Adipose tissue (tissue), 3 donors: Measurements from ENCODE around the gene RPP25L. TPM values are rescaled to one million over a fixed set of nuclear protein-coding genes. Genes with fewer than 3 reads are reported as not detected.
"Not testable (repeated sequence)": the region's sequence is repeated elsewhere in the genome, so short reads cannot be mapped to it uniquely, and the experiment has no call there.

Experiments
- H3K27ac ChIP-seq: one replicate; pipeline ENCODE4 v1.5.1; 2013; ENCODE audit warnings: low read depth, low read length
- WGBS, 3 donors: extraction: QIAGEN DNeasy Blood & Tissue Kit; methylation state at CpG; one replicate each; pipeline ENCODE4 v1.1.7; 2013; 5-methylcytosine and 5-hydroxymethylcytosine counted together
- polyA plus RNA-seq, 3 donors: library from polyadenylated mRNA; stranded (reverse); fragments of 200-250 nt; gene quantifications; one replicate each; pipeline ENCODE4 v1.2.3, GENCODE V29; 2013
- donor health status: healthy with polysubstance abuse.
- donor health status: Bipolar disorder and iron deficiency.
- donor health status: healthy.

The RPP25L gene
- polyA plus RNA-seq, 3 donors, result 25.6 to 31.9 (median 28.2) TPM

GRCh38 chr9:34642679-34643078 is 30.8 kb upstream of the RPP25L start:
- 96 to 100% (median 97%) methylated on average over 1 of the region's 1 CpG for WGBS, 3 donors
- no peak overlapping the region for H3K27ac ChIP-seq

- H3K27ac ChIP-seq, result not testable (repeated sequence)
- 84 to 92% (median 91%) methylated on average over 8 of the region's 8 CpGs for WGBS, 3 donors
Measured at GRCh38 chr9:34639322-34639721, 27.4 kb upstream of the RPP25L start.

GRCh38 chr9:34638138-34638445 is 26.2 kb upstream of the RPP25L start:
- 17 to 31% (median 30%) methylated on average over 7 of the region's 7 CpGs for WGBS, 3 donors
- no peak overlapping the region for H3K27ac ChIP-seq

- WGBS, 3 donors, result 0 to 1% (median 0%) methylated on average over 61 to 74 of the region's 74 CpGs
Measured at GRCh38 chr9:34637356-34638137, 25.6 kb upstream of the RPP25L start, which contains the start of gene SIGMAR1. SIGMAR1 (minus strand) TSS chr9:34637787; CDS start chr9:34637697, 90 bp downstream.

GRCh38 chr9:34636791-34637355 is 25.0 kb upstream of the RPP25L start:
- WGBS, 3 donors, result 9 to 10% (median 9%) methylated on average over 23 of the region's 23 CpGs

More at GRCh38 chr9:34637356-34638137, 25.6 kb upstream of the RPP25L start, which contains the start of gene SIGMAR1:
- H3K27ac ChIP-seq, result no peak within 1 kb of the TSS

GRCh38 chr9:34635556-34635955 is 23.7 kb upstream of the RPP25L start:
- no peak overlapping the region for H3K27ac ChIP-seq
- 87 to 94% (median 93%) methylated on average over 14 of the region's 14 CpGs for WGBS, 3 donors

More at GRCh38 chr9:34636791-34637355, 25.0 kb upstream of the RPP25L start:
- no peak overlapping the region for H3K27ac ChIP-seq

GRCh38 chr9:34634551-34635248 is 22.8 kb upstream of the RPP25L start:
- 68 to 85% (median 71%) methylated on average over 3 of the region's 3 CpGs for WGBS, 3 donors
- no peak overlapping the region for H3K27ac ChIP-seq

GRCh38 chr9:34633851-34634550 is 22.1 kb upstream of the RPP25L start:
- WGBS, 3 donors, result 13 to 24% (median 23%) methylated on average over 3 of the region's 3 CpGs
- no peak overlapping the region for H3K27ac ChIP-seq

GRCh38 chr9:34633166-34633565 is 21.3 kb upstream of the RPP25L start:
- 55 to 69% (median 60%) methylated on average over 5 of the region's 5 CpGs for WGBS, 3 donors
- no peak overlapping the region for H3K27ac ChIP-seq

- WGBS, 3 donors, result 26 to 36% (median 30%) methylated on average over 5 of the region's 5 CpGs
- no peak overlapping the region for H3K27ac ChIP-seq
Measured at GRCh38 chr9:34630402-34631154, 18.7 kb upstream of the RPP25L start.

- no peak overlapping the region for H3K27ac ChIP-seq
- 24 to 33% (median 30%) methylated on average over 5 of the region's 5 CpGs for WGBS, 3 donors
Measured at GRCh38 chr9:34629491-34629808, 17.6 kb upstream of the RPP25L start.

GRCh38 chr9:34628656-34629490 is 17.0 kb upstream of the RPP25L start, which contains the start of gene ARID3C:
ARID3C (minus strand) TSS chr9:34629066; CDS start chr9:34628014, 1,052 bp downstream.
- H3K27ac ChIP-seq, result no peak within 1 kb of the TSS
- 1 to 2% (median 2%) methylated on average over 56 to 64 of the region's 69 CpGs for WGBS, 3 donors

GRCh38 chr9:34627716-34628655 is 16.1 kb upstream of the RPP25L start:
- H3K27ac ChIP-seq, result no peak overlapping the region
- WGBS, 3 donors, result 35 to 41% (median 37%) methylated on average over 20 of the region's 20 CpGs

GRCh38 chr9:34625186-34625486 is 13.2 kb upstream of the RPP25L start:
- no peak overlapping the region for H3K27ac ChIP-seq
- WGBS, 3 donors, result 57 to 75% (median 75%) methylated on average over 3 of the region's 3 CpGs

GRCh38 chr9:34624475-34625185 is 12.7 kb upstream of the RPP25L start:
- 16 to 20% (median 18%) methylated on average over 39 of the region's 39 CpGs for WGBS, 3 donors
- no peak overlapping the region for H3K27ac ChIP-seq
